ENCODE measurements around the gene MBD2. TPM values are rescaled to one million over a fixed set of nuclear protein-coding genes. Genes with fewer than 3 reads are reported as not detected.
A peak's percentile ranks its signal among the peaks of the same experiment; 100 is the strongest.

Gene MBD2
- polyA plus RNA-seq, 1 donor (not counting 4 experiments of a cell fraction or from before 2014, with no cell fraction given), result 212 TPM

- no peak overlapping the region for H2AFZ ChIP-seq (ENCODE audit: control insufficient read depth, low read length)
- FAIRE-seq, result no peak
- H3K79me2 ChIP-seq (ENCODE audit: control insufficient read depth, insufficient read depth, low read length), result peaks cover 39% of the 10 kb centered on the region
- dilution Hi-C loops (cut with MboI; ENCODE audit: extremely low pct_ligation_motif_present, low sequenced_read_pairs), result no loop called here
- H4K20me1 ChIP-seq (ENCODE audit: control insufficient read depth, extremely low read depth, insufficient read depth, low read length), result no peaks in the 10 kb centered on the region
- H3K9ac ChIP-seq (ENCODE audit: control insufficient read depth, extremely low read depth, insufficient read depth, low read length), result no peak overlapping the region
- no peak overlapping the region for H3K4me3 ChIP-seq (ENCODE audit: control insufficient read depth in 2 of 3, extremely low read depth in 1 of 3, insufficient read depth in 2 of 3, low read depth in 1 of 3, low read length in 3 of 3)
- no peak overlapping the region for H3K27ac ChIP-seq (ENCODE audit: control insufficient read depth, insufficient read depth, low read length)
- no peak for DNase-seq (ENCODE audit: low read depth, low spot score)
- TF ChIP-seq CTCF (optimal IDR thresholded peaks at IDR 0.05 in 1 of 3, IDR thresholded peaks at IDR 0.05 in 1 of 3, conservative IDR thresholded peaks at IDR 0.05 in 1 of 3; ENCODE audit: extremely low read depth in 1 of 3, insufficient read depth in 2 of 3, low read length in 3 of 3), result no peak
- TF ChIP-seq EZH2 (IDR thresholded peaks at IDR 0.05; ENCODE audit: low read length), result no peak
- H3K36me3 ChIP-seq (ENCODE audit: control insufficient read depth in 2 of 2, extremely low read depth in 1 of 2, insufficient read depth in 2 of 2, low read length in 2 of 2), result peaks cover 15 to 27% of the 10 kb centered on the region in 2 experiments
- H3K4me2 ChIP-seq (ENCODE audit: control insufficient read depth, extremely low read depth, insufficient read depth, low read depth, low read length), result no peak overlapping the region
- no peaks in the 10 kb centered on the region for H3K27me3 ChIP-seq (ENCODE audit: control insufficient read depth, extremely low read depth, insufficient read depth, low read length)
- peaks cover 32% of the 10 kb centered on the region for H3K4me1 ChIP-seq (ENCODE audit: control insufficient read depth, extremely low read depth, insufficient read depth, low read length)
- H3K9me3 ChIP-seq (ENCODE audit: control insufficient read depth, low read depth, low read length), result no peaks in the 10 kb centered on the region
- H3K9me1 ChIP-seq (ENCODE audit: control insufficient read depth, extremely low read depth, insufficient read depth, low read length), result no peaks in the 10 kb centered on the region
These were observed 59.0 kb downstream of the MBD2 start for GRCh38 chr18:54165450-54165849.

- H3K9me3 ChIP-seq (ENCODE audit: control insufficient read depth, low read depth, low read length), result no peaks in the 10 kb centered on the region
- peaks cover 43% of the 10 kb centered on the region for H3K4me1 ChIP-seq (ENCODE audit: control insufficient read depth, extremely low read depth, insufficient read depth, low read length)
- H2AFZ ChIP-seq (ENCODE audit: control insufficient read depth, low read length), result no peak overlapping the region
- dilution Hi-C loops (cut with MboI; ENCODE audit: extremely low pct_ligation_motif_present, low sequenced_read_pairs), result no loop called here
- H3K4me3 ChIP-seq (ENCODE audit: control insufficient read depth in 2 of 3, extremely low read depth in 1 of 3, insufficient read depth in 2 of 3, low read depth in 1 of 3, low read length in 3 of 3), result no peak overlapping the region
- peak; percentile 90 for FAIRE-seq
- H3K27ac ChIP-seq (ENCODE audit: control insufficient read depth, insufficient read depth, low read length), result no peak overlapping the region
- no peak for DNase-seq (ENCODE audit: low read depth, low spot score)
- H3K36me3 ChIP-seq (ENCODE audit: control insufficient read depth in 2 of 2, extremely low read depth in 1 of 2, insufficient read depth in 2 of 2, low read length in 2 of 2), result peaks cover 18 to 41% of the 10 kb centered on the region in 2 experiments
- H3K9me1 ChIP-seq (ENCODE audit: control insufficient read depth, extremely low read depth, insufficient read depth, low read length), result no peaks in the 10 kb centered on the region
- H3K79me2 ChIP-seq (ENCODE audit: control insufficient read depth, insufficient read depth, low read length), result peaks cover 29% of the 10 kb centered on the region
- no peaks in the 10 kb centered on the region for H4K20me1 ChIP-seq (ENCODE audit: control insufficient read depth, extremely low read depth, insufficient read depth, low read length)
- TF ChIP-seq CTCF (optimal IDR thresholded peaks at IDR 0.05 in 1 of 3, IDR thresholded peaks at IDR 0.05 in 1 of 3, conservative IDR thresholded peaks at IDR 0.05 in 1 of 3; ENCODE audit: extremely low read depth in 1 of 3, insufficient read depth in 2 of 3, low read length in 3 of 3), result no peak
- no peak for TF ChIP-seq EZH2 (IDR thresholded peaks at IDR 0.05; ENCODE audit: low read length)
- H3K4me2 ChIP-seq (ENCODE audit: control insufficient read depth, extremely low read depth, insufficient read depth, low read depth, low read length), result no peak overlapping the region
- H3K27me3 ChIP-seq (ENCODE audit: control insufficient read depth, extremely low read depth, insufficient read depth, low read length), result no peaks in the 10 kb centered on the region
- H3K9ac ChIP-seq (ENCODE audit: control insufficient read depth, extremely low read depth, insufficient read depth, low read length), result no peak overlapping the region
These were observed 61.0 kb downstream of the MBD2 start for GRCh38 chr18:54163453-54163852.

Data from keratinocyte (primary cell).